Kidney epithelial cell (primary cell): Measurements from ENCODE around the gene RHEB. TPM values are rescaled to one million over a fixed set of nuclear protein-coding genes. Genes with fewer than 3 reads are reported as not detected.
A peak's percentile ranks its signal among the peaks of the same experiment; 100 is the strongest.
"Not testable (repeated sequence)": the region's sequence is repeated elsewhere in the genome, so short reads cannot be mapped to it uniquely, and the experiment has no call there.

Source experiments
- DNase-seq: peaks from one replicate; pipeline ENCODE4 v3.0.0-alpha.2; 2010; ENCODE audit warnings: low read depth
- H3K27me3 ChIP-seq: 2 replicates; pipeline ENCODE4 v1.6.0; 2011; ENCODE audit warnings: low read length; ENCODE audit not compliant: control insufficient read depth, insufficient read depth
- H3K36me3 ChIP-seq: 2 replicates; pipeline ENCODE4 v1.5.1; 2011; ENCODE audit warnings: low read length; ENCODE audit not compliant: control insufficient read depth, insufficient read depth
- H3K4me3 ChIP-seq: 2 replicates; pipeline ENCODE4 v1.5.1; 2011; ENCODE audit warnings: low read depth, mild to moderate bottlenecking, control low read depth, low read length
- total RNA-seq: library from RNA; depleted of rRNA; stranded (reverse); fragments of >200 nt; gene quantifications from 2 replicates; pipeline ENCODE4 v1.2.3, GENCODE V29; 2015
- TF ChIP-seq, protein P1 (sequence below): IDR thresholded peaks from 2 replicates; pipeline ENCODE4 v1.5.1; 2011; ENCODE audit warnings: mild to moderate bottlenecking, moderate library complexity, low read length, control low read depth, inconsistent platforms; ENCODE audit not compliant: insufficient read depth, poor library complexity, severe bottlenecking

The RHEB gene
- total RNA-seq, 1 donor from 2014 or later = 139 TPM

DNA sequence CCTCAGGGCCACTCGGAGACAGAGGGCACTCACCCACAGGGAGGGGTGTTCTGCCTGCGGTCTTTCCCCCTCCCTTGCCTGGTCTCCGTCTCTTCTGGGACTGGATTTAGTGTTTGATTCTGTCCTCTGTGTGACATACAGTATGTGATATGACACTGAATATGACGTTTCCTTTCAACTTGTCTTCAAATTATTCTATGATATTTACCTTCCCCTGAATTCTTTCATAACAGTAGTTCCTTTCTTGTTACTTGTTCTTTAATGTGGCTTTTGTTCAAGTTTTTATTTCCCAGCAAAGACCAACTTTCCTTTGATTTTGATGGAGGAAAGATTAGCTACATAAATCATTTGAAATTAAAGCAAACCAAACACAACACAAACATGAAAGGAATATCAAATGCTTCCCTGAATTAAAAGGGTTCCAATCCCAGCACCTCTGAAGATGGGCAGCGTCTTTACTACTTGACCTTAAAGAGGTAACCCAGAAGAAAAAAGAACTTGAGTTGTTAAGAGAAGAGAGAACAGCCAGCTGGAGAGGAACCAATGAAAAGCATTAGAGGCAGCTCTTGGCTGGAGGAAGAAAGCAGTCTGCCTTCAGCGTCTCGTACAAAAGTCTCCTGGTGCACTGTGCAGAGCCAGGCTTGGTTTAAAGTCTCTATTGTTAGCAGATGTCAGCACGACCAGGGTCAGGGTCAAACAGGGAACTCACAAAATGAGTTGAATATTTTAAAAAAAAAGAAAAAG is 18.3 kb upstream of the RHEB start:
- H3K36me3 ChIP-seq = no peaks in the 10 kb centered on the region
- DNase-seq = no peak
- no peak overlapping the region for H3K4me3 ChIP-seq
- TF ChIP-seq, protein P1, sequence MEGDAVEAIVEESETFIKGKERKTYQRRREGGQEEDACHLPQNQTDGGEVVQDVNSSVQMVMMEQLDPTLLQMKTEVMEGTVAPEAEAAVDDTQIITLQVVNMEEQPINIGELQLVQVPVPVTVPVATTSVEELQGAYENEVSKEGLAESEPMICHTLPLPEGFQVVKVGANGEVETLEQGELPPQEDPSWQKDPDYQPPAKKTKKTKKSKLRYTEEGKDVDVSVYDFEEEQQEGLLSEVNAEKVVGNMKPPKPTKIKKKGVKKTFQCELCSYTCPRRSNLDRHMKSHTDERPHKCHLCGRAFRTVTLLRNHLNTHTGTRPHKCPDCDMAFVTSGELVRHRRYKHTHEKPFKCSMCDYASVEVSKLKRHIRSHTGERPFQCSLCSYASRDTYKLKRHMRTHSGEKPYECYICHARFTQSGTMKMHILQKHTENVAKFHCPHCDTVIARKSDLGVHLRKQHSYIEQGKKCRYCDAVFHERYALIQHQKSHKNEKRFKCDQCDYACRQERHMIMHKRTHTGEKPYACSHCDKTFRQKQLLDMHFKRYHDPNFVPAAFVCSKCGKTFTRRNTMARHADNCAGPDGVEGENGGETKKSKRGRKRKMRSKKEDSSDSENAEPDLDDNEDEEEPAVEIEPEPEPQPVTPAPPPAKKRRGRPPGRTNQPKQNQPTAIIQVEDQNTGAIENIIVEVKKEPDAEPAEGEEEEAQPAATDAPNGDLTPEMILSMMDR = no peak
- no peaks in the 10 kb centered on the region for H3K27me3 ChIP-seq

DNA sequence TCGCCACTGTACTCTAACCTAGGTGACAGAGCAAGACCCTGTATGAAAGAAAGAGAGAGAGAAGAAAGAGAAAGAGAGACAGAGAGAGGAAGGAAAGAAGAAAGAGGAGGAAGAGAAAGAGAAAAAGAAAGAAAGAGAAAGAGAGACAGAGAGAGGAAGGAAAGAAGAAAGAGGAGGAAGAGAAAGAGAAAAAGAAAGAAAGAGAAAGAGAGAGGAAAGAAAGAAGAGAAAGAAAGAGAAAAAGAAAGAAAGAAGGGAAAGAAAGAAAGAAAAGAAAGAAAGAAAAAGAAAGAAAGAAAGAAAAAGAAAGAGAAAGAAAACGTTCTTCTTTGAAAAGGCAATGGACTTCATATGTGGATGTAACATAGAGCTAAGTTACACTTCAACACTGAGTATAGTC is 16.5 kb upstream of the RHEB start:
- not testable (repeated sequence) for H3K4me3 ChIP-seq, H3K36me3 ChIP-seq, DNase-seq, H3K27me3 ChIP-seq

DNA sequence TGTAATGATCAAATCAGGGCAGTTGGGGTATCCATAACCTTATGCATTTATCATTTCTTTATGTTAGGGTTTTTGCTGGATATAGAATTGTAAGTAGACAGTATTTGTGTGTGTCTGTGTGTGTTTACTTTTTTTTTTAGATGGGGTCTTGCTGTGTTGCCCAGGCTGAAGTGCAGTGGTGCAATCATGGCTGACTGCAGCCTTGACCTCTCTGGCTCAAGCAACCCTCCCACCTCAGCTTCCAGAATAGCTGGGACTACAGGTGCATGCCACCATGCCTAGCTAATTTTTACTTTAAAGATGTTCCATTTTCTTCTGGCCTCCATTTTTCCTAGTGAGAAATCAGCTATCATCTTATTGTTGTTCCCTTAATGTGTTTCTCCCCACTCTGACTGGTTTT is 10.1 kb upstream of the RHEB start:
- Histone ChIP-seq H3K27me3 (no peaks in the 10 kb centered on the region), H3K4me3 (no peak overlapping the region), H3K36me3 (no peaks in the 10 kb centered on the region)
- DNase-seq = no peak
- TF ChIP-seq, protein P1 = no peak

DNA sequence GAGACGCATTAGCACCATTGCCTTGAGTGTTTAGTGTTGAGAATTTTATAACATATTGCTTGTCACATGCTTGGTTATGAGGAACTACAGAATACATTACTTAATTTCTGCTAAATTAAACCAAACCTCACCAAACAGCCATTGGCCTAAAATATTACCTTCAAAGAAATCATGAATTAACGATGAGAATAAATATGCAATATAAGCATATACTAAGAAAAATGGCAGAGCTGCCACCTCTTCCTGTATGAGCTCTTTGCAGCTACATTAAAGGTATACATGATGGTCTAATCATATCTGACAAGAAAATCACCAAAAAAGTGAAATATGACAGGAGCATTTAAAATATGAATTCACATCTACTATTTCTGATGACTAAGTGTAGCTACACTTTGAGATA is 5.2 kb upstream of the RHEB start:
- TF ChIP-seq, protein P1 = no peak
- Histone ChIP-seq H3K36me3 (no peaks in the 10 kb centered on the region), H3K4me3 (no peak overlapping the region), H3K27me3 (no peaks in the 10 kb centered on the region)
- no peak for DNase-seq

DNA sequence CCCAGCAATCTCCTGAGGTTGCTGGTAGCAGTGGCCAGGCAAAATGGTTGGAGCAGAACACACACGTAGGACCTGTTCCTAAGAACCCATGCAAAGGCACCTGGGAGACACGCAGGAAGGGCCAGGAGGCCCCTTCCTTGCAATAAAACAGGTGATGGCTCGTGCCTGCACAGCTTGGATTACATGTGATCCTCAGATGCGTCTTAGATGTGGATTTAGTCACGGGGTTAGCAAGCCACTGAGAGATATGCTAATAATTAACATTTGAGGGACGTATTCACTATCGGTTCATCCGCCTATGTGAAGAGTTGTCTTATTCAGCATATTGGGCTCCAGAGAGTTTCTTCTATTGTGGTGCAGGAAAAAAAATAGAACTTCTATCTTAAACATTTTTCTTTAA is 4.6 kb upstream of the RHEB start:
- TF ChIP-seq, protein P1 = no peak
- Histone ChIP-seq H3K4me3 (no peak overlapping the region), H3K36me3 (no peaks in the 10 kb centered on the region), H3K27me3 (no peaks in the 10 kb centered on the region)
- DNase-seq = no peak

DNA sequence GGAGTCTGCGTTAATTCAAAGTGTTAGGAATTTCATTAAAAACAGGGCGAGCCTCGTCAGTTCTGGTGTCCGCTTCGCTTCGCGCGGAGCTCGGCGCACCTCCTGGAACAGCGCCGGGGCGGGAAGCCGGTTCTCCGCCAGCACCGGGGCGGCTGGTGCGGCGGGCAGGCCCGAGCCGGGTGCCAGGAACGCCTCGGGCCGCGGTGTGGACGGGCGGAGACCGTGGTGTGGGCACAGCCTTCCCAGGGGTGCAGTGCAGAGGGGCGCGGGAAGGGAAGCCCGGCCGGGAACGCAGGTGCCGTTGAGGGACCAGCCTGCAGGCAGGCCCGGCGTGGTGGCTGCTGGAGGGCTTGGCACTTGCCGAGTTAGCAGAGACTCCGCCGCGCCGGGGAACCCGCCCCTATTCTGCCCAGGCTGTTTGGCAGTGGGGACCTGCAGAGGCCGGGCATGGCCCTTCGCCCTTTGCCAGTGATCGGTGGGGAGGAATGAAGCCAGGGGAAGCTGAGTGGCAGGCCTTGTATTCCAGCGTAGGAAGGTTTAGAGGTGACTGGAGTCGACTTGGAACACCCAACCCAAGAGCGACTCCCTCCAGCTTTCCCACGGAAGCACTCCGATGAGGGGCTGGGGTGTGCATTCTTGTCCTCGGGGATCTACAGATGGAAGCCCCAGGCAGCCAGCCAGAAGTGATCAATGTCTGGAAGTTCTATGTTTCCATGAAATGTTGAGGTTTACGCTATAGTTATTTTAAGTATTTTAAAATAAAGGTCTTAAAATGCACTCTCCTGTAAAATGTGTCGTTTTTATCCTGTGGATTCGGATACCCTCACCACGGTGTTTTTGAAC is 945 bp upstream of the RHEB start:
- no peaks in the 10 kb centered on the region for H3K27me3 ChIP-seq
- no peaks in the 10 kb centered on the region for H3K36me3 ChIP-seq
- H3K4me3 ChIP-seq = peak overlapping the region; percentile 41
- TF ChIP-seq, protein P1 = no peak
- no peak for DNase-seq

DNA sequence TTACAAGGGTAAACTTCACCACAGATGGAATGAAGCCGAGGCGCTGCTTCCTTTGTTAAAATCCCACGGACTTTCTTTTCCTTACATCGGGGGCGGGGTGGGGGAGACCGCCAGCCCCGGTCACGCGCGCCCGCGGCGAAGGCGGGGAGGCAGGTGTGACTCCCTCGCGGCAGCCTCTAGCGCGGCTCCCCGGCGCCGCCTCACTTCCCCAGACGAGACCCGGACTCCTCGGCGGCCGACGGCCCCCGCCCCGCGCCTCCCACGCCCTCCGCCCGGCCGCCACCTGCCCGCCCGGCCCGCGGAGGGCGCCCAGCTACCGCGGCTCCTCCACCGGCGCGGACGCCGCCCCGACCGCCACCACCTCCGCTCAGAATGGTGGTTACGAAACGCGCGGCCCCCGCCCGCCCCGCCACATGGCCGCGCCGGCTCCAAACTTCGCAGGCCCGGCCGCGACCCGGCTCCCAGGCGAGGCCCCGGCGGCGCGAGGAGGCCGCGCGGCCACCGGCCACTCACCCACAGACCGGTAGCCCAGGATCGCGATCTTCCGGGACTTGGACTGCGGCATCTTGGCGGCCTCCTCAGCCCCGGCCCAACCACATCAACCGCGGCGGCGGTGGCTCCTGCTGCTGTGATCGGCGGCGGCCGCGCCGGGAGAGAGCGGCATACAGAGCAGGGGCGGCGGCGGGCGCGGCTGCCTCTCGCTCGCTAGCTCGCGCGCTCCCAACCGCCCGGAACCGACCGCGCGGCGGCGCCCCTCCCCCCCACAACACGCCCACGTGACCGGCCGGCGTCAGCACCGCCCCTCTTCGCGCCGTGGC is 539 bp downstream of the RHEB start:
- H3K36me3 ChIP-seq, DNase-seq, H3K27me3 ChIP-seq: not testable (repeated sequence)
- H3K4me3 ChIP-seq = peak overlapping the region; percentile 57
